HPDE6-E6E7 (cell line): ENCODE results near the gene PCDHGB3.

ENCODE experiments used
- DNase-seq: peaks from one replicate; pipeline ENCODE4 v3.0.0; 2011; ENCODE audit warnings: missing footprints; ENCODE audit errors: extremely low spot score

PCDHGB3 gene

GRCh38 chr5:141419074-141419880 lies 49.2 kb downstream of the PCDHGB3 start:
- DNase-seq, result no peak

- no peak for DNase-seq
Measured at GRCh38 chr5:141420855-141421488, 50.9 kb downstream of the PCDHGB3 start, which contains the start of gene PCDHGA11. Gene PCDHGA11, plus strand, starts transcription at chr5:141421051. Its CDS starts 177 bp downstream, at chr5:141421228.

- no peak for DNase-seq
Measured at GRCh38 chr5:141421489-141421855, 51.4 kb downstream of the PCDHGB3 start.
